Keratinocyte (primary cell): ENCODE results near the gene SNRNP25. TPM values are rescaled to one million over a fixed set of nuclear protein-coding genes. Genes with fewer than 3 reads are reported as not detected.

ENCODE experiments used
- DNase-seq: peaks from one replicate; pipeline ENCODE4 v3.0.0-alpha.2; 2011; ENCODE audit warnings: low read depth, missing footprints, low spot score
- FAIRE-seq: peaks from 2 replicates; lab custom pipeline; 2011; peaks lifted over from hg19 to GRCh38; lab: Jason Lieb, UNC
- H2AFZ ChIP-seq: 2 replicates; pipeline ENCODE4 v1.6.0; 2012; ENCODE audit warnings: low read length, control low read depth, inconsistent platforms; ENCODE audit not compliant: control insufficient read depth
- H3K27ac ChIP-seq: 2 replicates; pipeline ENCODE4 v1.5.1; 2011; ENCODE audit warnings: low read length; ENCODE audit not compliant: control insufficient read depth, insufficient read depth
- H3K27me3 ChIP-seq: 3 replicates; pipeline ENCODE4 v1.6.0; 2011; ENCODE audit warnings: low read length; ENCODE audit not compliant: control insufficient read depth, insufficient read depth; ENCODE audit errors: extremely low read depth
- H3K36me3 ChIP-seq, 2 experiments: 2 replicates in 1 of 2; 3 replicates in 1 of 2; pipeline ENCODE4 v1.5.1; 2011; ENCODE audit warnings: low read length in 2 of 2, mild to moderate bottlenecking in 1 of 2; ENCODE audit not compliant: control insufficient read depth in 2 of 2, insufficient read depth in 2 of 2; ENCODE audit errors: extremely low read depth in 1 of 2
- H3K4me1 ChIP-seq: 3 replicates; pipeline ENCODE4 v1.5.1; 2011; ENCODE audit warnings: low read length; ENCODE audit not compliant: control insufficient read depth, insufficient read depth; ENCODE audit errors: extremely low read depth
- H3K4me2 ChIP-seq: 3 replicates; pipeline ENCODE4 v1.6.0; 2011; ENCODE audit warnings: low read depth, low read length; ENCODE audit not compliant: control insufficient read depth, insufficient read depth; ENCODE audit errors: extremely low read depth
- H3K4me3 ChIP-seq, 3 experiments: fragments of 200-600 bp in 1 of 3; sonication (generic) in 1 of 3; 2 replicates in 2 of 3; 3 replicates in 1 of 3; pipeline ENCODE4 v1.5.1; 2011 to 2016; ENCODE audit warnings: low read length in 3 of 3, mild to moderate bottlenecking in 3 of 3, control low read depth in 2 of 3, inconsistent platforms in 1 of 3, low read depth in 1 of 3, mixed read lengths in 1 of 3, mixed run types in 1 of 3, moderate library complexity in 1 of 3; ENCODE audit not compliant: control insufficient read depth in 2 of 3, insufficient read depth in 2 of 3; ENCODE audit errors: extremely low read depth in 1 of 3
- H3K79me2 ChIP-seq: 2 replicates; pipeline ENCODE4 v1.6.0; 2012; ENCODE audit warnings: low read length; ENCODE audit not compliant: control insufficient read depth, insufficient read depth
- H3K9ac ChIP-seq: 3 replicates; pipeline ENCODE4 v1.6.0; 2011; ENCODE audit warnings: low read length; ENCODE audit not compliant: control insufficient read depth, insufficient read depth; ENCODE audit errors: extremely low read depth
- H3K9me1 ChIP-seq: 3 replicates; pipeline ENCODE4 v1.6.0; 2011; ENCODE audit warnings: low read length; ENCODE audit not compliant: control insufficient read depth, insufficient read depth; ENCODE audit errors: extremely low read depth
- H3K9me3 ChIP-seq: 2 replicates; pipeline ENCODE4 v1.5.1; 2012; ENCODE audit warnings: low read depth, low read length; ENCODE audit not compliant: control insufficient read depth
- H4K20me1 ChIP-seq: 3 replicates; pipeline ENCODE4 v1.6.0; 2011; ENCODE audit warnings: low read length; ENCODE audit not compliant: control insufficient read depth, insufficient read depth; ENCODE audit errors: extremely low read depth
- CTCF ChIP-seq, 3 experiments: IDR thresholded peaks in 1 of 3; conservative IDR thresholded peaks in 1 of 3; optimal IDR thresholded peaks in 1 of 3; 2 replicates in 2 of 3; 3 replicates in 1 of 3; pipeline versions ENCODE3 to v1.5.1; 2011; ENCODE audit warnings: low read length in 3 of 3, mild to moderate bottlenecking in 3 of 3, moderate library complexity in 2 of 3, control low read depth in 1 of 3, inconsistent platforms in 1 of 3; ENCODE audit not compliant: insufficient read depth in 2 of 3; ENCODE audit errors: extremely low read depth in 1 of 3
- EZH2 ChIP-seq: IDR thresholded peaks from one replicate; pipeline ENCODE4 v1.6.1; 2012; ENCODE audit warnings: inconsistent platforms, mild to moderate bottlenecking, low read length, moderate library complexity
- dilution Hi-C: fragments of 300-500 bp; cut with MboI; formaldehyde crosslinking; loops from one replicate; pipeline ENCODE4 v1.7.0; 2020; ENCODE audit warnings: low sequenced_read_pairs; ENCODE audit not compliant: extremely low pct_ligation_motif_present
- polyA plus RNA-seq, 5 experiments: library from polyadenylated mRNA; depleted of rRNA in 3 of 5; stranded (reverse) in 3 of 5; stranded (forward) in 1 of 5; unstranded in 1 of 5; fragments of >200 nt; gene quantifications; 1 replicate in 1 of 5; 2 replicates in 3 of 5; 3 replicates in 1 of 5; pipeline versions ENCODE4 v1.2.1 to v1.2.3, GENCODE V29; 2011 to 2012; ENCODE audit warnings: missing spikeins in 2 of 5, low read depth in 1 of 5, low replicate concordance in 1 of 5

Gene SNRNP25
- polyA plus RNA-seq, 1 donor (not counting 4 experiments of a cell fraction or from before 2014, with no cell fraction given): 45.9 TPM

GRCh38 chr16:96935-97381 is 43.3 kb downstream of the SNRNP25 start:
- DNase-seq: no peak
- no peaks in the 10 kb centered on the region for H3K27me3 ChIP-seq
- H4K20me1 ChIP-seq: peaks cover 9% of the 10 kb centered on the region
- no peak overlapping the region for H3K9ac ChIP-seq
- FAIRE-seq: peak; percentile 73
- no peak overlapping the region for H3K4me2 ChIP-seq
- H3K79me2 ChIP-seq: no peaks in the 10 kb centered on the region
- no peak overlapping the region for H3K27ac ChIP-seq
- H2AFZ ChIP-seq: no peak overlapping the region
- H3K9me3 ChIP-seq: no peaks in the 10 kb centered on the region
- H3K4me1 ChIP-seq: no peaks in the 10 kb centered on the region
- H3K9me1 ChIP-seq: no peaks in the 10 kb centered on the region
- no peak for TF ChIP-seq EZH2
- TF ChIP-seq CTCF (optimal IDR thresholded peaks at IDR 0.05 in 1 of 3, IDR thresholded peaks at IDR 0.05 in 1 of 3, conservative IDR thresholded peaks at IDR 0.05 in 1 of 3; ENCODE audit: extremely low read depth in 1 of 3, insufficient read depth in 2 of 3, low read length in 3 of 3): peak; percentile 98 to 100 (median 100)
- H3K4me3 ChIP-seq: no peak overlapping the region
- H3K36me3 ChIP-seq: peaks cover 19 to 30% of the 10 kb centered on the region in 2 experiments
- dilution Hi-C loops: no loop called here

GRCh38 chr16:97822-98221 is 44.2 kb downstream of the SNRNP25 start:
- Histone ChIP-seq H2AFZ (no peak overlapping the region), H3K9me1 (no peaks in the 10 kb centered on the region), H3K27me3 (no peaks in the 10 kb centered on the region), H3K36me3 (peaks cover 19 to 29% of the 10 kb centered on the region in 2 experiments), H3K4me3 (no peak overlapping the region), H3K27ac (no peak overlapping the region), H3K9me3 (no peaks in the 10 kb centered on the region), H3K79me2 (no peaks in the 10 kb centered on the region), H3K4me2 (no peak overlapping the region), H3K9ac (no peak overlapping the region), H3K4me1 (no peaks in the 10 kb centered on the region), H4K20me1 (peaks cover 4% of the 10 kb centered on the region)
- TF ChIP-seq CTCF (optimal IDR thresholded peaks at IDR 0.05 in 1 of 3, IDR thresholded peaks at IDR 0.05 in 1 of 3, conservative IDR thresholded peaks at IDR 0.05 in 1 of 3; ENCODE audit: extremely low read depth in 1 of 3, insufficient read depth in 2 of 3, low read length in 3 of 3): no peak
- TF ChIP-seq EZH2: no peak
- dilution Hi-C loops: no loop called here
- DNase-seq (no peak), FAIRE-seq (no peak)
